ENCODE measurements around the gene ELMOD3.
"Not testable (repeated sequence)": the region's sequence is repeated elsewhere in the genome, so short reads cannot be mapped to it uniquely, and the experiment has no call there.

The ELMOD3 gene

DNA sequence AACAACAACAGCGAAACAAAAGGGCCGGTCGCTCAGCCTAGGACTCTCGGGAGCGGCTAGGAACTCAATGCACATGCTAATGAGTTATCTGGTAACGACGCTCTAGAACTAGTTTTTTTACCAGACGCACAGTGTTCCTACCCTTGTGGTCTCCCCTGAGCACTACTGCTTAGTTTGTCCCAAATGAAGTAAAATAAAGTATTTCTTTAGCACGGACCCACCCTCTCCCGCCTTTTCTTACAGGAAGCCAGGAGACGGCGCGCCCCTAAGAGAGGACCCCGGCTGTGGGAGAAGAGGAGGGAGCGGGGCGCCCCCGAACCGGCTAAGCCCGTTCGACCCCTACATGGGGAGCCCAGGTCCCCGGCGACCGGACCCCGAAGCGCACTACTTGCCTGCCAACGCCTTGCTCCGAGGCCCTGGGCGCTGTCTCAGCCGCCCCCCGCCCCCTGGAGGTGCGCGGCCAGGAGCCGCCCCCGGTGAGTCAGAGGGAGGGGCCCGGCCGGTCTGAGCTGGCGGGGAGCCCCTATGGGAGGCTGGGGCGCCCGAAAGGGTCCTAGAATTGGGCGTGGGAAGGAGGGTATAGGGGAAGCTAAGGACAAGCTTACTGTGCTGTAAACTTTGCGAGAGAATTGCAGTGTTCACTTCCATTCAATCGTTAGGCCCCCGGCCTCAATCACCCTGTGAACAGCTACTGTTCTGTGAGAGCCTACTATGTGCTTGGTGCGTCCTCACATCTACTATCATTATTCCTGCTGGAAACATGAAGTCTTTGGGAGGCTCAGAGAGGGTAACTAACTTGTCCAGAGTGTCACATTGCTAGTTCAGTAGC, 59.2 kb downstream of the ELMOD3 start:
- DNase-seq = peak; percentile 71

DNA sequence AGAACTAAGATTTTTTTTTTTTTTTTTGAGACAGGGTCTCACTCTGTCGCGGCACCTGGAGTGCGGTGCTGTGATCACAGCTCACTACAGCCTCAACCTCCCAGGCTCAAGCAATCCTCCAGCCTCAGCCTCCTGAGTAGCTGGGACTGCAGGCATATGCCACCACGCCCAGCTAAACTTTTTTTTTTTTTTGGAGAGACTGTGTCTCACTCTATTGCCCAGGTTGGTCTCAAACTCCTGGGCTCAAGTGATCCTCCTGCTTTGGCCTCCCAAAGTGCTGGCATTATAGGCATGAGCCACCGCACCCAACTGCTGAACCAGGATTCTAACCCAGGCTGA, 59.8 kb downstream of the ELMOD3 start:
- not testable (repeated sequence) for H3K27me3 Mint-ChIP-seq; H3K9me3 Mint-ChIP-seq; H3K36me3 Mint-ChIP-seq (ENCODE audit: low read depth); DNase-seq; H3K4me3 Mint-ChIP-seq; H3K27ac Mint-ChIP-seq
- H3K4me1 Mint-ChIP-seq (ENCODE audit: low read depth) = peaks cover 38% of the 10 kb centered on the region

More for the DNA sequence above, 59.2 kb downstream of the ELMOD3 start:
- peak overlapping the region; percentile 76 for H3K4me3 Mint-ChIP-seq
- H3K27me3 Mint-ChIP-seq = no peaks in the 10 kb centered on the region
- no peaks in the 10 kb centered on the region for H3K9me3 Mint-ChIP-seq
- H3K4me1 Mint-ChIP-seq (ENCODE audit: low read depth) = peaks cover 38% of the 10 kb centered on the region
- H3K27ac Mint-ChIP-seq = peak overlapping the region; percentile 33
- no peaks in the 10 kb centered on the region for H3K36me3 Mint-ChIP-seq (ENCODE audit: low read depth)

DNA sequence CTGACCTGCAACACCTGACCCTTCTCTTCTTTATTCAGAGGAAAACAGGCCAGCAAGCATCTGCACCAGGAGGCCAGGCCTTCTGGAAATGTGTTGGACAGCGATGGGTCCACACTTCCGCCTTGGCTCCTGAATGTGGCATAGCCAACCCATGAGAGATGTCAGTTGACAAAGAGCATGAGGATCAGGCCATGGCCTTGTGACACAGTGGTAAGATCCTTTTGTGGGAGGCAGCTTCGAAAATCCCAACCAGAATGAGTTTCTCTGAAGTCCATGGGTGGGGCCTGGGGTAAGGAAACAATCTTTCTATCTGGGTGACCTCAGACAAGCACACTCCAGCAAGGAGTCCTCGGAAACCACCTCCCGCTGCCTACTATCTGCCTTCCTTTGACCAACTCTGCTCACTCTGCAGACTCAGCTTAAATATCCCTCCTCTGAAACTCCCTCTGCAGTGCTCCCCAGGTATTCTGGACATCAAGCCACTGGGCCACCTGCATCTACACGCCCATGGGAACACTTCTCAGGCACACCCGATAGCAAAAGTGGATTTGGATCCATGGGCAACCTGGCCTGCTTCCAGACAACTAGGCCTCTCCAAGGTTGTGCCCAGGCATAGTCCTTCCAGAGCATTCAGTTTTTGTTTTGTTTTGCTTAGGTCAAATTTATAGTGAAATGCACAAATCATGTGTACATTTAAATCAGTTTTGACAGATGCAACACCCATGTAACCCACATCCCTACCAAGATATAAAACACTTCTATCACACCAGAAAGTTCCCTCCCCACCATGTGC, 60.4 kb downstream of the ELMOD3 start:
- no peaks in the 10 kb centered on the region for H3K27me3 Mint-ChIP-seq
- H3K27ac Mint-ChIP-seq = no peak overlapping the region
- peaks cover 38% of the 10 kb centered on the region for H3K4me1 Mint-ChIP-seq (ENCODE audit: low read depth)
- H3K36me3 Mint-ChIP-seq (ENCODE audit: low read depth) = no peaks in the 10 kb centered on the region
- H3K9me3 Mint-ChIP-seq = no peaks in the 10 kb centered on the region
- DNase-seq = no peak
- H3K4me3 Mint-ChIP-seq = no peak overlapping the region

DNA sequence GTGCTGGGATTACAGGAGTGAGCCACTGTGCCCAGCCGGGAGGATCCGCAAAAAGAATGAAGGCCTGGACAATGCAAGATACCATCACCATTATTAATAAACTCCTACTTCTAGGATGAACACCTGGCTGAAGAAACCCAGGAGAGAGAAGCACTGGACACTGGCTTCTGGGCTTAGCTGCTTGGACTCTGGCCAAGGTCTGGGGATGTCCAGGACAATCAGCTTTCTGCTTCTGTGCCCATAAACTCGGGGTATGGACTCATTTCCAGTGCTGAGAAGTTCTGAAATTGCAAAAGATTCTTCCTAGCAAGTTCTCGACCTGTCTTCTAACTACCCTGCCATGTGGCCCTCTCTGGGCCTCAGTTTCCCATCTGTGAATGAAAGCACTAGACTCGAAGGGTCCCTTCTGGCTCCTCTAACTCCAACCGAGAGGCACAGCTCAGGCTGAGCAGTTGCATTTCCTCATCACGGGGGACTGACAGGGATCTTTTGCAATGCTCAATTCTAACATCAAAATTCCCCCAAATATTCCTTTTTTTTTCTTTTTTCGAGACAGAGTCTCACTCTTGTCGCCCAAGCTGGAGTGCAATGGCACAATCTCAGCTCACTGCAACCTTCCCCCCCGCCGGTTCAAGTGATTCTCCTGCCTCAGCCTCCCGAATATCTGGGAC, 61.5 kb downstream of the ELMOD3 start:
- Mint-ChIP-seq H3K4me1 (ENCODE audit: low read depth) (peaks cover 37% of the 10 kb centered on the region), H3K27me3 (no peaks in the 10 kb centered on the region), H3K36me3 (ENCODE audit: low read depth) (no peaks in the 10 kb centered on the region), H3K27ac (no peak overlapping the region), H3K9me3 (no peaks in the 10 kb centered on the region), H3K4me3 (no peak overlapping the region)
- no peak for DNase-seq

DNA sequence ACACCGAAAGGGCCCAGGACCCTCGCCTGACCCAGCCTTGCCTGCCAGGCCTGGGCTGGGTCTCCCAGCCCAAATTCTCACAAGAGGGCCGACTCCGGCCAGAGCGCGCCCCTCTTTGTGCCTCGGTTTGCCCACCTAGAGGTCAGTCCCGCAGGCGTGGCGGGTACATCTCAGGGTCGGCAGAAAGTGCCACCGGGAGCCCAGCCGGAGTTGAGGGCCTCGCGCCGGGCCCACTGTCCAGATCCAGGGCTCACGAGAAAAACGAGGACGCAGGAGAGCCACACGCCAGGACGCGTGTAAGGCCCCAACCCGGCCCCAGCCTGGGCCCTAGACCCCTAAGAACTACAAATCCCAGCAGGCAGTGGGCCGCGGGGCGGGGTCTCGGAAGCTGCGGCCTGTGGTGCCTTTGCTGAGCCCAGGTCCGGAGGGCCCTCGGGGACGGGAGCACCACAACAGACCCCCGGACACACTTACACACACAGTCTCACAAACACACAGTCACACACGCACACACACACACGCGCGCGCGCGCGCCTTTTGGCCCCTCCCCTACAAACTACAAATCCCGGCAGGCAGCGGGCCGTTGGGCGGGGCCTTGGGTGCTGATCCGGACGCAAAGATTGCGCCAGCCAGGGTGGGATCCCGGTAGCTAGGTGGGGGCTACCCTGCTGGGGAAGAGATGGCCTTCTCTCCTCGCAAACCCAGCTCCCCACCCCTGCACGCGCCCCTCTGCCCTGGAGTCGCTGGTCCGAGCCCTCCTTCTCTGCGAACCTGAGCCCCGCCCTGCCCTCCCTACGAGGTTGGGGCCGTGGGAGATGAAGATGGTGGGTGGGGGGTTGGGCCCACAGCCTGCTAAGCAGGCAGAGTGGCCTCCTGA, 63.8 kb downstream of the ELMOD3 start, which contains the start of gene SH2D6:
Gene SH2D6 (plus strand): TSS at position 583 of the 877 bp plus-strand sequence. CDS start 10,752 bp downstream, outside the sequence.
- H3K27me3 Mint-ChIP-seq = no peaks in the 10 kb centered on the region
- H3K4me1 Mint-ChIP-seq (ENCODE audit: low read depth) = peaks cover 34% of the 10 kb centered on the region
- peak within 1 kb of the TSS; percentile 89 for H3K4me3 Mint-ChIP-seq
- peak within 1 kb of the TSS; percentile 99 for H3K27ac Mint-ChIP-seq
- H3K36me3 Mint-ChIP-seq (ENCODE audit: low read depth) = no peaks in the 10 kb centered on the region
- H3K9me3 Mint-ChIP-seq = no peaks in the 10 kb centered on the region
- peak; percentile 92 for DNase-seq

DNA sequence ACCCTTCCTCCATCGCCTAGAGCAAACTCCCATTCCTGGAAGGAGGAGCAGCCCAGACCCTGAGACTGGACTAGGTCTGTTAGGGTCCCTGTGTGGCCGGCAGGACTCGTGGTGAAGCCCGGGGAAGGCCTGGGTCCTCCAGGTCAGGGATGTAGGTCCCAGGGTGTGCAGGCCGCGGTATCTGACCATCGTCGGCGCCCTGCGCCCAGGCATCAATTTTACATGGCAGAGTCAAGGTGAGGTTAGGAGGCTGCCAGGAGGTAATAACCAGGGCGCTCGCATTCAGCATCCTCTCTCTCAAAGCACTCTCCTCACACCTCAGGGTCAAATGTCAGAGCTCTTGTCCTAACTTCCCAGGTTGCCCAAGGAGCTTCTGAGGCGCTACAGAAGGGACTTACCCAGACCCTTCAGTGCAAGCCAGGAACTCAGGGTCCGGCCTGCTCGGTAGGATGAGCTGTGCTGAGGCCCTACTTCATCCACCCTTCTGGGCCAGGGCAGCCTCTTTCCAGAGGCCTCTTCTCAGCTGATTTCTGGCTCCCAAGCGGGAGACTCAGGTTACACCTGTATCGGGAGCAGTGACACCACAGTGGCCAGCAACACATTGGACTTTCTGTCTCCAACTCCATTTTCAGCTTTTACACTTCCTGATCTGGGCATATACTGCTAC, 64.6 kb downstream of the ELMOD3 start:
- Mint-ChIP-seq H3K4me1 (ENCODE audit: low read depth) (peaks cover 29% of the 10 kb centered on the region), H3K9me3 (no peaks in the 10 kb centered on the region), H3K4me3 (peak overlapping the region; percentile 89), H3K27me3 (no peaks in the 10 kb centered on the region), H3K36me3 (ENCODE audit: low read depth) (no peaks in the 10 kb centered on the region), H3K27ac (peak overlapping the region; percentile 99)
- no peak for DNase-seq

DNA sequence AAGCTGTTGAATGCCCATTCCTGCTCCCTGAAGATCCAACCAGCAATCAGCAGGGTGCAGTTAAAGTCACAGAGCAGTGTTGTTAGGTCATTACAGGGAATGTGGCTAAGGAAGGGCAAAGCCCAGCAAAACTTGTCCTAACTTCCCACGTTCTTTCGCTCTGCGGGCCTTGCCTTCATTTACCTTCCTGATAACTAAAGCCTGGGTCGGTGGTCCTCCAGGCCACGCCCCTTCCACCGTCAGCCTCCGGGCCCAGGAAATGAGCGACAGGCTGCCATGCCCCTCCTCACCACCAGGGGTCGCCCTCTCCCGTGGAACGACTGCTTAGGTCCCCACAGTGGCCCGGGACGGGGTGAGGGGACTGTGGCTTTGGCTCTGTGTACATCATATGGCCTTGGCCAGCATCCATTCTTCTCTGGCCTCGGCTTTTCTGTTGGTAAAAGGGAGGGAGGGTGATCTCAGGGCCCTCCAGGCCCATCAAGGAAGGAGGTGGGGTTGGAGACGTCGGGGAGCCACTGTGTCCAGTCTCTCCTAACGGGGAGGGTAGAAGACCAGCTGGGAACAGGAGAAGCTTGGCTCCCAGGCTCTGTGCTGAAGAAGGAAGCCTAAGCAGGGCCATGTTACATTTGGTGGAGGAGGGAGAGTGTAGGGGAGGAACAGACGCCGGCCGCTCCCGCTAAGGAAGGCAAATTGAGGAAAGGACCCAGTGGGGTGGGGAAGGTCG, 66.1 kb downstream of the ELMOD3 start:
- peak overlapping the region; percentile 60 for H3K27ac Mint-ChIP-seq

DNA sequence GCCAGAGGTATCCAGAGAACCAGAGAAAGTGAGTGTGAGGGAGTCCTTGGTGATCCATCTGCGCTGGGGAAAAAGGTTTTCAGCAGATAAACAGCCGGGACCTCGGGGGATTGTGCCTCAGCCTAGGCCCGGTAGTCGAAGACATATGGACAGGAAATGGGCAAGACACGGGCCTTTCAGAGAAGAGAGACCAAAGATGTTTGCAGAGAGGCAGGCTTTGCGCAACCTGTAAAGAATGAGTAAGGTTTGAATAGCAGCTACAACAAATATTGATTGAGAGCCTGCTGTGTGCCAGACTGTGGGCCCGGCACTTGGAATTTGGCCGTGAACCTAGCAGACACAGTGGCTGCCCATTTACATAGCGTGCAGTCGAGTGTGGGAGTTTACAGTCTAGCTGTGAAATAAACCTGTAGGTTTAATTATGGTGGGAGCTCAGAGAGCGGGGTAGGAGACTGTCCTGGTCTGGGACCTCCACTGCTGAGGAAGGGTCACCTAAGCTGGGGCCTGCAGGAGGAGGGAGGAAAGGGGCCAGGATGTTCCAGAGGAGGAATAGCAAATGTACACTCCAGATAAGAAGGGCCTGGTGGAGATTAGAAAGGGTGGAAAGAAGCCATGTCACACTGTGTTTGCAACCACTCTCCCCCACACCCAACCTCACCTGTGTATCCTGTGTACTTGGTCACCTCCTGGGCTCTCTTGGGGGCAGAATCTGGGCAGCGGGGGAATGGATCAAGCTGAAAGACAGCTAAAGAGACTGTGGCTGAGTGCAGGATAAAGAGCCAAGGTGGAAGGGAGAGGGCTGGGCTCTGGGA, 66.9 kb downstream of the ELMOD3 start:
- no peak for DNase-seq
- Mint-ChIP-seq H3K36me3 (ENCODE audit: low read depth) (no peaks in the 10 kb centered on the region), H3K27me3 (no peaks in the 10 kb centered on the region), H3K9me3 (no peaks in the 10 kb centered on the region), H3K4me3 (no peak overlapping the region), H3K4me1 (ENCODE audit: low read depth) (peaks cover 26% of the 10 kb centered on the region), H3K27ac (no peak overlapping the region)

More for the DNA sequence above, 66.1 kb downstream of the ELMOD3 start:
- H3K36me3 Mint-ChIP-seq (ENCODE audit: low read depth) = no peaks in the 10 kb centered on the region
- H3K27me3 Mint-ChIP-seq = no peaks in the 10 kb centered on the region
- H3K9me3 Mint-ChIP-seq = no peaks in the 10 kb centered on the region
- H3K4me3 Mint-ChIP-seq = peak overlapping the region; percentile 39
- peaks cover 26% of the 10 kb centered on the region for H3K4me1 Mint-ChIP-seq (ENCODE audit: low read depth)
- DNase-seq = peak; percentile 98

DNA sequence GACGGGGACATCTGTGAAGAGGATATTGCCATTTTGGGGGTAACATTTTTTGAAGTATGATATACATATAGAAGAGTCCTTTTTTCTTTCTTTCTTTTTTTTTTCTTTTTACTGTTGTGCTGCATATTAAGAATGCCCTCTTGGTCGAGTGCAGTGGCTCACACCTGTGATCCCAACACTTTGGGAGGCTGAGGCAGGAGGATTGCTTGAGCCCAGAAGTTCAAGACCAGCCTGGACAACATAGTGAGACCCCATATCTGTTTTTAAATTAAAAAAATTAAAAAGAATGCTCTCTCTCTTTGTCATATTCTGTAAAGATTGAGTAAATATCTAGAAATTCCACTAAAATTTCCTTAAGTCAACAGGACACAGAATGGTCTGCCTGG, 67.5 kb downstream of the ELMOD3 start:
- no peaks in the 10 kb centered on the region for H3K36me3 Mint-ChIP-seq (ENCODE audit: low read depth)
- H3K9me3 Mint-ChIP-seq = no peaks in the 10 kb centered on the region
- no peak overlapping the region for H3K27ac Mint-ChIP-seq
- H3K27me3 Mint-ChIP-seq = no peaks in the 10 kb centered on the region
- no peak for DNase-seq
- peaks cover 26% of the 10 kb centered on the region for H3K4me1 Mint-ChIP-seq (ENCODE audit: low read depth)
- H3K4me3 Mint-ChIP-seq = no peak overlapping the region

DNA sequence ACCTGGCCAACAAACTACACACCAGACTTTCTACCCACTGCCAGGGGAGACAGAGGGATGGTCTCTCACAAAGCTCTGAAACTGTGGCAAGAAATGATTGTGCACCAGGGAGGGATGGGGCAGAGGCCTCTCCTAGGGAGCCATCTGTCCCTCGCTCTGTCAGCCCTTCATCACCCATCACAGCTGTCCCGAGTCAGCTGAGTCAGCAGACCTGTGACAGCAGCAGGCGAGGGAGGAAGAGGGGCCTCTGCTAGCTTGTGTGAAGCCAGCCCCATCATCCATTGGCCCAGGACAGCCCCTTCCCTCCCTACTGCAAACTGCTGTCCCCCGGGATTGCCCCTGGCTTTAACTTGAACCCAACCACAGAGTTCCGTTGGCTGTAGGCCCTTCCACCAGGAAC, 69.0 kb downstream of the ELMOD3 start:
- H3K27me3 Mint-ChIP-seq = no peaks in the 10 kb centered on the region
- H3K9me3 Mint-ChIP-seq = no peaks in the 10 kb centered on the region
- no peaks in the 10 kb centered on the region for H3K36me3 Mint-ChIP-seq (ENCODE audit: low read depth)
- H3K4me1 Mint-ChIP-seq (ENCODE audit: low read depth) = peaks cover 23% of the 10 kb centered on the region
- no peak for DNase-seq
- no peak overlapping the region for H3K27ac Mint-ChIP-seq
- H3K4me3 Mint-ChIP-seq = no peak overlapping the region

DNA sequence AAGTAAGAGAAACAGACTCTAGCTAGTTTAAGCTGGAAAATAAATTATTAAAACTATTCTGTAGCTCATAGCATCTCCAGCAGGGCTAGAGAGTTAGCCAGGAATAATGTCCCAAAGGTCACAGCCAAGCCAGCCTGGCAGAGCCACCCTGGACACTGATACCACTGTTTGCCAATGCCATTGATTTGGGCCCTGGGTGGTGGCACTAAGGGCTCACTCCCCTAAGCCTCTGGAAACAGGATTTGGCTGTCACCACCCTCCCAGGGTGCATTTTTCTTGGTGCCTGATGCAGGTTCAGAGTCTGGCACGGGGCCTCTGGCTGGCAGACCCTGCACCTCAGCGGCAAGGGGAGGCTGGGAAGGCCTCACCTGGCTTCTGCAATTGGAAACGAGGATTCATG, 71.0 kb downstream of the ELMOD3 start:
- no peaks in the 10 kb centered on the region for H3K27me3 Mint-ChIP-seq
- no peak overlapping the region for H3K4me3 Mint-ChIP-seq
- H3K9me3 Mint-ChIP-seq = no peaks in the 10 kb centered on the region
- no peak overlapping the region for H3K27ac Mint-ChIP-seq
- no peak for DNase-seq
- H3K36me3 Mint-ChIP-seq (ENCODE audit: low read depth) = no peaks in the 10 kb centered on the region
- peaks cover 13% of the 10 kb centered on the region for H3K4me1 Mint-ChIP-seq (ENCODE audit: low read depth)

DNA sequence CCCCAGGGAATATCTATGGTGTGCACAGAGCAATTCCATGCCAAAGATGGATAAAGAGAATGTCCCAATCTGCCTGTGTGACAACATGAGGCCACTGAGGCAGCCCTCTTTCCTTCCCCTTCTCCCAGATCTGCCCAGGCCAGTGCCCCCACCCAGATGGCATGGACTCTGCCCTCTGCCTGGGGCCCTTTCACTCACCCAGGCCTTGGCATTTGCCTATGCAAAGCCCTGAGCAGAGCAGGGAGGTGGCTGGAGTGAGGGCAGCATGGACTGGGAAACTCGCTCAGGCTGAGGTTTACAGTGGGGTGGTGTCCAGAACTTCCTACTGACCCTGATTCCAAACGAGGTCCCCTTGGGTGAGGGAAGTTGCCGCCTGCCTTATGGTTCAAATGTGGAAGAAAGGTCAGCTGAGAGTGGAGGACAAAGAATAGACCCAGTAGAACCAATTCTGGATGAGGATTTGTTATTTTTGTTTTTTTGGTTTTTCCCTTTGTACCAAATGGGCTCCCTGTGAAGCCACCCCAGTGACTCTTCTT, 72.8 kb downstream of the ELMOD3 start:
- no peaks in the 10 kb centered on the region for H3K9me3 Mint-ChIP-seq
- H3K36me3 Mint-ChIP-seq (ENCODE audit: low read depth) = no peaks in the 10 kb centered on the region
- H3K27me3 Mint-ChIP-seq = no peaks in the 10 kb centered on the region
- no peak overlapping the region for H3K27ac Mint-ChIP-seq
- H3K4me1 Mint-ChIP-seq (ENCODE audit: low read depth) = peaks cover 8% of the 10 kb centered on the region
- DNase-seq = no peak
- no peak overlapping the region for H3K4me3 Mint-ChIP-seq

All from activated T-cell treated with anti-CD3 and anti-CD28 coated beads, Interleukin-2, amount 50 U/mL, for 24 hours (primary cell).